H9 (cell line): ENCODE measurements around the gene CARMIL3. TPM values are rescaled to one million over a fixed set of nuclear protein-coding genes. Genes with fewer than 3 reads are reported as not detected.

Experiments used
- DNase-seq: peaks from one replicate; pipeline ENCODE4 v3.0.0-alpha.2; 2017
- H2AFZ ChIP-seq: one replicate; pipeline ENCODE4 v1.6.1; 2013; ENCODE audit warnings: mild to moderate bottlenecking, low read length, control low read depth, moderate library complexity
- H2AK5ac ChIP-seq: 2 replicates; pipeline ENCODE4 v1.6.1; 2013; ENCODE audit warnings: low read length, control low read depth, mixed read lengths; ENCODE audit not compliant: insufficient read length
- H2BK120ac ChIP-seq: one replicate; pipeline ENCODE4 v1.6.1; 2013; ENCODE audit warnings: low read depth, mild to moderate bottlenecking, low read length, control low read depth, inconsistent platforms; ENCODE audit not compliant: poor library complexity, severe bottlenecking
- H2BK12ac ChIP-seq: 2 replicates; pipeline ENCODE4 v1.6.1; 2013; ENCODE audit warnings: low read length, control low read depth, mixed read lengths, low read depth; ENCODE audit not compliant: insufficient read length
- H2BK15ac ChIP-seq: 2 replicates; pipeline ENCODE4 v1.6.1; 2013; ENCODE audit warnings: low read depth, low read length, control low read depth
- H2BK20ac ChIP-seq: one replicate; pipeline ENCODE4 v1.6.1; 2013; ENCODE audit warnings: low read depth, mild to moderate bottlenecking, low read length, control low read depth, inconsistent platforms; ENCODE audit not compliant: poor library complexity, severe bottlenecking
- H2BK5ac ChIP-seq: 2 replicates; pipeline ENCODE4 v1.6.1; 2013; ENCODE audit warnings: low read length, control low read depth, mixed read lengths; ENCODE audit not compliant: insufficient read length
- H3K14ac ChIP-seq: 2 replicates; pipeline ENCODE4 v1.6.1; 2013; ENCODE audit warnings: low read length, control low read depth; ENCODE audit not compliant: insufficient read depth
- H3K18ac ChIP-seq: 2 replicates; pipeline ENCODE4 v1.6.1; 2013; ENCODE audit warnings: low read depth, mild to moderate bottlenecking, mixed read lengths, low read length, control low read depth; ENCODE audit not compliant: insufficient read length
- H3K23ac ChIP-seq: 2 replicates; pipeline ENCODE4 v1.6.1; 2013; ENCODE audit warnings: low read length, control low read depth, mixed read lengths, low read depth; ENCODE audit not compliant: insufficient read length
- H3K23me2 ChIP-seq: 2 replicates; pipeline ENCODE4 v1.6.1; 2013; ENCODE audit warnings: low read depth, mild to moderate bottlenecking, mixed read lengths, low read length, control low read depth; ENCODE audit not compliant: insufficient read length, poor library complexity, severe bottlenecking
- H3K27ac ChIP-seq: 2 replicates; pipeline ENCODE4 v1.5.1; 2013; ENCODE audit warnings: low read length, control low read depth, mixed read lengths, low read depth; ENCODE audit not compliant: insufficient read length
- H3K27me3 ChIP-seq: 2 replicates; pipeline ENCODE4 v1.6.1; 2013; ENCODE audit warnings: low read length, control low read depth, inconsistent platforms; ENCODE audit not compliant: insufficient read depth
- H3K4ac ChIP-seq: 2 replicates; pipeline ENCODE4 v1.6.1; 2013; ENCODE audit warnings: low read depth, mild to moderate bottlenecking, control low read depth, inconsistent platforms, low read length, moderate library complexity
- H3K4me1 ChIP-seq: 2 replicates; pipeline ENCODE4 v1.6.1; 2013; ENCODE audit warnings: low read length, control low read depth, inconsistent platforms; ENCODE audit not compliant: insufficient read depth
- H3K4me2 ChIP-seq: 2 replicates; pipeline ENCODE4 v1.6.1; 2013; ENCODE audit warnings: low read length, control low read depth, mixed read lengths; ENCODE audit not compliant: insufficient read length, insufficient read depth
- H3K56ac ChIP-seq: 2 replicates; pipeline ENCODE4 v1.6.1; 2013; ENCODE audit warnings: low read depth, mild to moderate bottlenecking, mixed read lengths, low read length, control low read depth; ENCODE audit not compliant: insufficient read length
- H3K79me1 ChIP-seq: 2 replicates; pipeline ENCODE4 v1.6.1; 2013; ENCODE audit warnings: low read depth, mild to moderate bottlenecking, moderate library complexity, low read length, control low read depth, inconsistent platforms; ENCODE audit not compliant: insufficient read depth, poor library complexity, severe bottlenecking
- H3K79me2 ChIP-seq: 2 replicates; pipeline ENCODE4 v1.6.1; 2013; ENCODE audit warnings: low read length, control low read depth, inconsistent platforms; ENCODE audit not compliant: insufficient read depth
- H3K9ac ChIP-seq: 2 replicates; pipeline ENCODE4 v1.6.1; 2013; ENCODE audit warnings: low read length, control low read depth, mixed read lengths; ENCODE audit not compliant: insufficient read length; ENCODE audit errors: extremely low read depth
- H3K9me3 ChIP-seq: one replicate; pipeline ENCODE4 v1.6.1; 2013; ENCODE audit warnings: low read depth, low read length, inconsistent platforms; ENCODE audit not compliant: control insufficient read depth
- H3T11ph ChIP-seq: one replicate; pipeline ENCODE4 v1.6.1; 2013; ENCODE audit warnings: mild to moderate bottlenecking, low read length, control low read depth, inconsistent platforms
- H4K20me1 ChIP-seq: one replicate; pipeline ENCODE4 v1.6.1; 2013; ENCODE audit not compliant: control insufficient read depth, insufficient read length, insufficient read depth
- H4K5ac ChIP-seq: 2 replicates; pipeline ENCODE4 v1.6.1; 2013; ENCODE audit warnings: low read depth, mild to moderate bottlenecking, mixed read lengths, low read length, control low read depth; ENCODE audit not compliant: insufficient read length
- H4K8ac ChIP-seq: replicated peaks from 2 replicates; pipeline ENCODE4 v1.6.1; 2013; ENCODE audit warnings: low read length, control low read depth, mixed read lengths, low read depth; ENCODE audit not compliant: insufficient read length
- H4K91ac ChIP-seq: 2 replicates; pipeline ENCODE4 v1.6.1; 2013; ENCODE audit warnings: low read depth, mild to moderate bottlenecking, moderate library complexity, mixed read lengths, low read length, control low read depth; ENCODE audit not compliant: insufficient read length
- H3K27ac Mint-ChIP-seq, 3 experiments: 2 replicates in 2 of 3; 3 replicates in 1 of 3; pipeline ENCODE4 v1.8.0; 2020 to 2021; ENCODE audit warnings: mixed read lengths in 3 of 3, mild to moderate bottlenecking in 1 of 3, moderate library complexity in 1 of 3
- H3K27me3 Mint-ChIP-seq: 2 replicates; pipeline ENCODE4 v1.8.0; 2021; ENCODE audit warnings: low read depth, mild to moderate bottlenecking, moderate library complexity, mixed read lengths
- H3K36me3 Mint-ChIP-seq, 3 experiments: 2 replicates in 2 of 3; 3 replicates in 1 of 3; pipeline ENCODE4 v1.8.0; 2020 to 2021; ENCODE audit warnings: low read depth in 3 of 3, mixed read lengths in 3 of 3; ENCODE audit not compliant: insufficient read depth in 1 of 3
- H3K4me1 Mint-ChIP-seq, 2 experiments: 2 replicates each; pipeline ENCODE4 v1.8.0; 2020; ENCODE audit warnings: mixed read lengths in 2 of 2
- H3K4me3 Mint-ChIP-seq, 2 experiments: 2 replicates in 1 of 2; 3 replicates in 1 of 2; pipeline ENCODE4 v1.8.0; 2020 to 2021; ENCODE audit warnings: mild to moderate bottlenecking in 2 of 2, mixed read lengths in 2 of 2, moderate library complexity in 1 of 2
- H3K9me3 Mint-ChIP-seq, 2 experiments: 2 replicates in 1 of 2; 3 replicates in 1 of 2; pipeline ENCODE4 v1.8.0; 2020; ENCODE audit warnings: mild to moderate bottlenecking in 2 of 2, mixed read lengths in 2 of 2, moderate library complexity in 1 of 2
- CTCF ChIP-seq: fragments of 200-600 bp; sonication (generic); conservative IDR thresholded peaks from 3 replicates; pipeline ENCODE4 v1.8.0; 2021; ENCODE audit warnings: antibody characterized with exemption, mild to moderate bottlenecking
- WGBS: extraction: QIAGEN DNeasy Blood & Tissue Kit; methylation state at CpG from one replicate; pipeline ENCODE4 v1.1.7; 2013; ENCODE audit warnings: missing lambda C conversion rate, low lambda C conversion rate, mixed read lengths; ENCODE audit not compliant: insufficient read length; ENCODE audit errors: extremely low coverage; 5-methylcytosine and 5-hydroxymethylcytosine counted together
- total RNA-seq: library from RNA; stranded (reverse); gene quantifications from 2 replicates; pipeline ENCODE4 v1.2.1, GENCODE V29; 2021

The CARMIL3 gene
- total RNA-seq, 1 experiment from 2014 or later, result 5.8 TPM

GRCh38 chr14:24098927-24099813 lies 47.4 kb downstream of the CARMIL3 start:
- Histone ChIP-seq H3K18ac (no peak overlapping the region), H4K20me1 (no peaks in the 10 kb centered on the region), H3K23ac (no peak overlapping the region), H2BK12ac (no peak overlapping the region), H3K4me1 (no peaks in the 10 kb centered on the region), H2AFZ (no peak overlapping the region), H4K8ac (no peak overlapping the region), H3K56ac (no peak overlapping the region), H3K27ac (no peak overlapping the region), H4K91ac (no peak overlapping the region), H2AK5ac (no peak overlapping the region), H2BK20ac (no peak overlapping the region), H4K5ac (no peak overlapping the region), H3K4me2 (no peak overlapping the region), H3K79me2 (no peaks in the 10 kb centered on the region; the same call in 1 of the 2 replicates), H3K79me1 (no peaks in the 10 kb centered on the region), H2BK15ac (no peak overlapping the region), H3T11ph (no peak overlapping the region), H3K9me3 (no peaks in the 10 kb centered on the region), H3K14ac (no peak overlapping the region), H3K23me2 (peaks cover 6% of the 10 kb centered on the region), H3K27me3 (no peaks in the 10 kb centered on the region), H2BK5ac (no peak overlapping the region), H2BK120ac (no peak overlapping the region), H3K4ac (no peak overlapping the region), H3K9ac (no peak overlapping the region)
- H3K4me1 Mint-ChIP-seq, result peaks cover 10 to 16% of the 10 kb centered on the region in 2 experiments
- H3K4me3 Mint-ChIP-seq, result no peak overlapping the region; a peak in 1 of 5 replicates
- H3K9me3 Mint-ChIP-seq, result peaks cover 10 to 13% of the 10 kb centered on the region in 2 experiments
- no peak for TF ChIP-seq CTCF
- no peak overlapping the region; a peak in 1 of 7 replicates for H3K27ac Mint-ChIP-seq
- H3K27me3 Mint-ChIP-seq, result no peaks in the 10 kb centered on the region; the same call in 1 of the 2 replicates
- no peak for DNase-seq
- WGBS, result no CpG with 5 or more reads among the region's 17 CpGs
- H3K36me3 Mint-ChIP-seq, result peaks cover 63 to 80% (median 68%) of the 10 kb centered on the region in 3 experiments
